GM18511 (cell line): ENCODE measurements around the gene RBM22.
A peak's percentile ranks its signal among the peaks of the same experiment; 100 is the strongest.
"Not testable (repeated sequence)": the region's sequence is repeated elsewhere in the genome, so short reads cannot be mapped to it uniquely, and the experiment has no call there.

ENCODE experiments used
- ATAC-seq: cut with Tn5 transposase; IDR thresholded peaks from one replicate; pipeline ENCODE4 v1.9.1; 2021; ENCODE audit warnings: mild to moderate bottlenecking, moderate library complexity; ENCODE audit not compliant: unreplicated experiment

RBM22 gene

DNA sequence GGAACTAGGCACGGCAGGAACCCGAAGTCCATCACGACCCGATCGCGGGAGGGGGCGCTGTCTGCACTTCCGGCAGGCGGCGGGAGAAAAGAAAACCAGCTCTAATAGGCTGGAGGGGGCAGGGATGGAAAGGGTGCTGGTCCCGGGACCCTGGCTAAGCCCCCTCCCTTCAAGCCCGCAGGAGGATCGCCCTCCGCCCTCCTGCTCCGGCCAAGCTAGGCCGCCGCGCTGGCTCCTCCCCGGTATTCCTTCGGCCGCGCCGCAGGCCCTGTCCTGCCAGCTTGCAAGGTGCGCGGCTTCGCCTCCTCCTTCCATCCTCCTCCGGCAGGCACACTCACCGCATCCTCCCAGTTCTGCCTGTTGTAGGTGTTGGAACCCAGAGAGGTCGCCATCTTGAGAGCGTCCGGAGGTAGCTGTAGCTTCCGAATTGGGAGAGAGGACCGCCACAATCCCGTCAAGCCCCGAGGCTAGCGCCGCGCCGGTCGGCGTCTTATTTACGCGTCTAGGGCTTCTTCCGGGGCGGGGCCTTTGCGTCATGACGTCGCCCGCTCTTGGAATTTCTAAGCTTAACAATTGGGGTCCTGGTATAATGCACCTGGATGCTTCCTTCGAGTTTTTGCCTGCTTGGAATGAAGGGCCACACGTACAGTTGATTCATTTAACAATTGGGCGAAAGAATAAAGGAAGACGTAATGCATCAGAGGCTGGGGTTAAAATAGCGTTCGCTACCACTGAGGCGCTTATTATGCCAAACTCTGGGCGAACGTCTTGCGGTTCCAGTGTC, at the start of gene RBM22:
Gene RBM22, minus strand, starts transcription at position 469 of the 784 bp plus-strand sequence. Its CDS starts 77 bp downstream, at position 392.
- peak; percentile 98 for ATAC-seq

DNA sequence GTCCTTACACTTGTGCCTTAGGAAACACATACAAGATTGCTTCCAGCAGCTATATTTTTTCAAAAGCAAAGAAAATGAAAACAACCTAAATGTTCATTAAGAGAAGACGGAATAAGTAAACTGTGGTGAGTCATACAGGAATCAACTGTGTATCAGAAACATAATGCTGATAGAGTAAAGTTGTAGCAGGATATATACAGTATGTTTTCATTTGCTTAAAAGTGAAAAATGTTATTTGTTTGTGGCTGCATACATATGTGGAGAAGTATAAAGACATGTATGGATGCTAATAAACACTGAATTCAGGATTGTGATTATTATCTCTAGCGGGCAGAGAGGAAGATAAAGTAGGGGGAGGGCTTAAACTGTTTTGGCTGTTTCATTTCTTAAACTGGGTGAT, 49.6 kb upstream of the RBM22 start:
- ATAC-seq: no peak

DNA sequence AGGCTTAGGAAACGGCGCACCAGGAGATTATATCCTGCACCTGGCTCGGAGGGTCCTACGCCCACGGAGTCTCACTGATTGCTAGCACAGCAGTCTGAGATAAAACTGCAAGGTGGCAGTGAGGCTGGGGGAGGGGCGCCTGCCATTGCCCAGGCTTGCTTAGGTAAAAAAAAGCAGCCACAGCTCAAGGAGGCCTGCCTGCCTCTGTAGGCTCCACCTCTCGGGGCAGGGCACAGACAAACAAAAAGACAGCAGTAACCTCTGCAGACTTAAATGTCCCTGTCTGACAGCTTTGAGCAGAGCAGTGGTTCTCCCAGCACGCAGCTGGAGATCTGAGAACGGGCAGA, 42.3 kb upstream of the RBM22 start:
- not testable (repeated sequence) for ATAC-seq

GRCh38 chr5:150742455-150743141, 41.7 kb upstream of the RBM22 start:
- ATAC-seq: not testable (repeated sequence)

DNA sequence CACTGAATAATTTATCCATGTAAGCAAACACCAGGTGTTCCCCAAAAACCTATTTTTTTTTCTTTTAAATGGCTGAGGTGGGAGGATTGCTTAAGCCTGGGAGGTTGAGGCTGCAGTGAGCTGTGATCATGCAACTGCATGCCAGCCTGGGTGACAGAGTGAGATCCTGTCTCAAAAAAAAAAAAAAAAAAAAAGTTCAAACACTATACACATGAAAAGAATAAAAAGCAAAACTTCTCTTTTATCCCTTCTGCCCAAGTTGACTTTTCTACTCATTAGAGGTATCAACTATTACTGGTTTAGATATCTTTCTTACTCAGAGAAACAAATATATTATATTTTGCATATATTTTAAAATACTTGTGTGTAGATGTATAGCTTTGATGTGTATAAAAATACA, 40.1 kb upstream of the RBM22 start:
- ATAC-seq: no peak

- ATAC-seq: no peak
Measured at GRCh38 chr5:150738862-150739261, 38.0 kb upstream of the RBM22 start.

DNA sequence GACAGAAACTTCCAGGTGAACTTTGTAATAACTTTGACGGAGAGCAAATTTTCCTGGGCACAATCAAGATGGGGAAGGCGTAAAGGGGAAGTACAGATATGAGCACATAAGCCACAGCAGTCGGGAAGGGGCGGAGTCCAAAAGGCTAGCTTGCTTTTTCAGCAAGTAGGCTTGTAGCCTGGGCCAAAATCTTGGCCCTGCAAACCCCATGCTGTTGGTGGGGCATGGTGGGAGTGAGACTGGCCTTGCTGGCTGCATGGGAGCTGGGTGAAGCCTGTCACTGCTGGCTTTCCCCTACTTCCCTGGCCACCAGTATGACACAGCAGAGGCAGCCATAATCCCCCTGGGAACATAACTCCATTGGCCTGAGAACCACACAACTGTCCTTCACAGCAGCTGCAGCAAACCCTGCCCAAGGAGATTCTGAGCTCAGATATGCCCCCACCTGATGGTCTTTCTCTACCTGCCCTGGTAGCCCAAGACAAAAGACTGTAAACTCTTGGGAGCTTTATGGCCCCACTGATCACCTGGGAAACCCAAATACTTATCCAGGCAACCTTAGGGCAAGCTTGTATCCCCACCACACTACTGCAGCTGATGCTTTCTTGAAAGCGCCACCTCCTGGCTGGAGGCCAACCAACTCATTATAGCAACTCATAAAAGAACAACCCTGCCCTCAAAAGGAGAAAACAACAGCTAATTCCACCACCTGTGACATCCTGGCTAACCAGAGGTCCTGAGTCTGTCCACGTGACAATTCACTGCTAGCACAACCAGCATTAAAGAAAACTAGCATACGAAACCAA, 33.9 kb upstream of the RBM22 start:
- peak; percentile 77 for ATAC-seq

DNA sequence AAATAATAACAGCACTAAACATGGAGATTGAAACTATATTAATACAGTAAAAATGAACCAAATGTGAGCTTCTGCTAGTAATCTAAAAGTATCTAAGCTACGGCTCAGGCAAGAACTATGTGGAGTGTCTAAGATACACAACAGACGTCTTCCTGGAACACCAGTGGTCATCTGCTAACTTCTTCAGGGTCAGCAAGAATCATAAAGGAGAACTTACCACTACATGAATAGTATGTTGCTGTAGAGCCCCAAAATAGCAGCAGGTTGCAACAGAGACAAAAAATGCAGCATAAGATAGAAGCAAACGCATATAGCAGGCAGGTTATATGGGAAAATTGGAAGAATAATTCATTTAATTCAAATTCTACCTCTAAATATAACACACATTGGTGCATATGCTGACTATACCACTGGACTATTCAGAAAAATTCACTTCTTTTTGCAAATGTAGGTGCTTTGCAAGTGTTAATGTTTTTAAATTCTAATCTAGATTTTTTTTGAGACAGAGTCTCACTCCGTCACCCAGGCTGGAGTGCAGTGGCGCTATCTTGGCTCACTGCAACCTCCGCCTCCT, 30.9 kb upstream of the RBM22 start:
- ATAC-seq: no peak

DNA sequence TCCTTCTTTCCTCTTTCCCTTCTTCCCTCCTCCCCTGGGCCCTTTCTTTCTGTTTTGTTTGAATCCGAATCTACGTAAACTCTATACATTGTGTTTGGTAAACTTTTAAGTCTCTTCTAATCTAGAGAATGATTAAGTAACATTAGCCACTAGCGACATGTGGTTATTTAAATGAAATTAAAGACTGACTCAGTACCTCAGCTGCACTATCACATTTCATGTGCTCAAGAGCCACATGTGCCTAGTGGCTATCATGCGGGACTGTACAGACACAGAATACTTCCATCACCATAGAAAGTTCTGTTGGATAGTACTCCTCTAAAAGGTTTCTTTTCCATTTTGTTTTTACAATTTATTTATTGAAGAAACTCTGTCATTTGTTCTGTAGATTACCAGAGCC, 29.0 kb upstream of the RBM22 start:
- ATAC-seq: no peak

DNA sequence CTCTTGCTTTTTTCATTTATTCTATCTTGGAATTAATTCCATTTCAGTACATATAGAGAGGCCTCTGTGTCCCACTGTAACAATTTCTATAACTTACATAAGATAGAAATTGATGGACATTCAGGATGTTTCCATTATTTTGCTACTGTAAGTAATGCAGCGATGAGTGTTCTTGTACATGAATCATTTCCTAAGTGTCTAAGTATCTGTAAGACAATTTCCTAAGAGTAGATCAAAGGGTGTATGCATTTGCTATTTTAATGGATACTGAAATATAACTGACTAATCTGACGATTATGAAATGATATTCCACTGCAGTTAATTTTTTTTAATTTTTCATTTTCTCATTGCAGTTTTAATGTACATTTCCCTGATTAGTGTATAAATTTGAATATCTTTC, 23.0 kb upstream of the RBM22 start:
- no peak for ATAC-seq

DNA sequence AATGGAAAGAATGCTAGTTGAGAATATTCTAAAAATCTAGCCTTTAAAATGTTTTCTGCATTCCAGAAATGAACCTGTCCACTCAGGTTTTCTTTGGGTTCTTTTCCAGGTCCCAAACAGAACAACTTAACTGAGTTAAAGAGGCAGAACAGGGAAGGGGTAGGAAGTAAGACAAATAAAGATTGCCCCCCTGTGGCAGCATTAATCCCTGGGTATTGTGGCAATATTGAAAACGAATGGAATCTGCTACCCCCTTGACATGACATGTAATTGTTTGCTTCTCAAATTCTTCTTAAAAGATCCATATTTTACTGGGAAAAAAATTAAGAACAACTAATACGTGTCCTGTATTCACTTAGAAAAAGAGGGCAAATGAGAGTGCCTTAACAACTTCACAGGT, 9.3 kb upstream of the RBM22 start:
- ATAC-seq: no peak

- ATAC-seq: no peak
Measured at GRCh38 chr5:150706776-150707390, 6.0 kb upstream of the RBM22 start.

DNA sequence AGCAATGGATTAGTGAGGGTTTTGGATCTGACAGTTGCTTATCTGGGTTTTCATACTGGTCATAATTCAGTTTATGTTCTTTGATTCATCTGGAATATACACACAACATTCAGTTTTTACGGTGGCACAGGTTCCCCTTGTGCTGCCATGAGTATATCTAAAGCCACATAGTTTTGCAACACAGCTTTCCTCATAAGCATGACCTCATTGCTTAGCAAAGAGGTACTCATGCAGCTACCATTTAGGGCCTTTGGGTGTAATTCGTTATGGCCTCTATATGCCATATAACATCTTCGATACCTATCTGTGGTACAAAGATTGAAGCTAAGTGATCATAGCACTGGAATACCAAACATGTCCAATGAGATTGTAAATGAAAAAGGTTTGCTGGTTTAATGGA, 2.9 kb upstream of the RBM22 start:
- ATAC-seq: no peak

DNA sequence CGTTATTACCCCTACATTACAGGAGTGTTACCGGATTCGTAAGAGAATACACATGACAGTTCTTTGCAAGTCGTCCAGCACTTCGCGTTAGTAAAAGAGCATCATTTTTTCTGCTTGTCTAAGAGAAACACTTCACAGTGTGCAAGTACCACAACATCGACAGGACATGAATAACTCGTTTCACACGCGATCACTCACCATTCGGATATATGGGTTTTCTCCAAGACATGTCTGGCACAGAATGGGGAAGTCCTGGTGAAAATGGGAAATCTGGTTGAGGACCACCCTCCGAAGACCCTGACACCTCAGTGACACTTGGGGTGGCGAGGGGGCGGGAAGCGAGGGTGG, 642 bp downstream of the RBM22 start:
- peak; percentile 15 for ATAC-seq

- no peak for ATAC-seq
Measured at GRCh38 chr5:150694612-150695011, 6.2 kb downstream of the RBM22 start.

GRCh38 chr5:150692276-150692675, 8.6 kb downstream of the RBM22 start:
- no peak for ATAC-seq

- no peak for ATAC-seq
Measured at GRCh38 chr5:150690760-150691159, 10.1 kb downstream of the RBM22 start.

GRCh38 chr5:150689120-150689519, 11.7 kb downstream of the RBM22 start:
- ATAC-seq: no peak

GRCh38 chr5:150676578-150676977, 24.3 kb downstream of the RBM22 start:
- no peak for ATAC-seq

- no peak for ATAC-seq
Measured at GRCh38 chr5:150675069-150675468, 25.8 kb downstream of the RBM22 start.

GRCh38 chr5:150674341-150674821, 26.5 kb downstream of the RBM22 start:
- no peak for ATAC-seq
